Left cardiac atrium (tissue), 4 donors: ENCODE data around the gene GRWD1. TPM values are rescaled to one million over a fixed set of nuclear protein-coding genes. Genes with fewer than 3 reads are reported as not detected.

ENCODE experiments used
- ATAC-seq, 2 donors: fragments of 200-7000 bp; cut with Tn5 transposase; one replicate each; pipeline ENCODE4 v1.9.1; 2020; ENCODE audit warnings: mild to moderate bottlenecking in 2 of 2, moderate library complexity in 2 of 2
- DNase-seq: peaks from one replicate; pipeline ENCODE4 v3.0.0-alpha.2; 2020
- intact Hi-C, 2 donors: fragments of 100-400 bp; cut with DNase I; formaldehyde crosslinking; loops; one replicate each; pipeline versions ENCODE4 v1.14.1 to v1.15.1; 2022 to 2023
- total RNA-seq, 2 donors: library from RNA; stranded (reverse); fragmentation: NEBNext Ultra II Directional; extraction: Animal tissue kit (Norgen Biotek cat#: 25700); gene quantifications; one replicate each; pipeline ENCODE4 v1.2.1, GENCODE V29; 2021
- donor health status: DM: no; HTN: yes; CAD: no.
- donor health status: DM: no; HTN: yes; CAD: no; lungs with severe emphysema.
- donor health status: DM: yes; HTN: yes; CAD: no.
- donor health status: Dilated cardiomyopathy.

Gene GRWD1
- total RNA-seq, 2 donors from 2014 or later = 18.1 to 24.9 TPM

DNA sequence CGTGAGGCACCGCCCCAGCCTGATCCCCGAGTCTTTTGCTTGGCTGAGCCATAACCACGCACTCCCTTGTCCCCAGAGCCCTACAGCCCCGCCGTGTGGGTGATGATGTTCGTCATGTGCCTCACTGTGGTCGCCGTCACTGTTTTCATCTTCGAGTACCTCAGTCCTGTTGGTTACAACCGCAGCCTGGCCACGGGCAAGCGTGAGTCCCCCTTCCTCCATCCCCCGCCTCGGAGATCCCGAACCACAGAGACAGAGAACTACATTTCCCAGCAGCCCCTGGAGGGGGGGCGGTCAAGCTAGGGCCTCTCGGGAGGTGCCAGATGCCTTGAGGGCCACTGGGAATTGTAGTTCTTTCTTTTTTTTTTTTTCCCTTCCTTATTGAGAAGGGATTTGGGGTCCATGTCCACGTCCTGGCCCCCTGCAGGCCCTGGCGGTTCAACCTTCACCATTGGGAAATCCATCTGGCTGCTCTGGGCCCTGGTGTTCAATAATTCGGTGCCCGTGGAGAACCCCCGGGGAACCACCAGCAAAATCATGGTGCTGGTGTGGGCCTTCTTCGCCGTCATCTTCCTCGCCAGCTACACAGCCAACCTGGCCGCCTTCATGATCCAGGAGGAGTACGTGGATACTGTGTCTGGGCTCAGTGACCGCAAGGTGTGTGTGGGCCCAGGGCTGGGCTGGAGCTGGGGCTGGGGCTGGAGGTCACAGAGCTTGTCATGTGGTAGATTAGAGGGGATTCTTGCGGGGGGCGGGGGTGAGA, 26.4 kb upstream of the GRWD1 start:
- DNase-seq = peak; percentile 52
- intact Hi-C loops = no loop called here
- ATAC-seq = peak; percentile 33 to 58

DNA sequence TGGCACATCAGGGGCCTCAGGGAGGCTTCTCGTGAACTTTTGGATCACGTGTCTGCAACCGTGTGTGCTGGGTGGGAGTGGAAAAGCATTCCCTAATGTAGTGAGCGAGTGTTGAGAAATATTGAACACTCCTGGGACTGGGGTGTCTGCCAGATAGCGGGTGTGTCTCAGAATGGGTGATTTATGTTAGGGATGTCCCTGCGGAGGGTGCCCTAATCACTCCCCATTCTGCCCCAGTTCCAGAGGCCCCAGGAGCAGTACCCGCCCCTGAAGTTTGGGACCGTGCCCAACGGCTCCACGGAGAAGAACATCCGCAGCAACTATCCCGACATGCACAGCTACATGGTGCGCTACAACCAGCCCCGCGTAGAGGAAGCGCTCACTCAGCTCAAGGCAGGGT, 24.2 kb upstream of the GRWD1 start:
- intact Hi-C loops = no loop called here
- peak in 1 of 2 donors; percentile 24 for ATAC-seq
- DNase-seq = no peak

DNA sequence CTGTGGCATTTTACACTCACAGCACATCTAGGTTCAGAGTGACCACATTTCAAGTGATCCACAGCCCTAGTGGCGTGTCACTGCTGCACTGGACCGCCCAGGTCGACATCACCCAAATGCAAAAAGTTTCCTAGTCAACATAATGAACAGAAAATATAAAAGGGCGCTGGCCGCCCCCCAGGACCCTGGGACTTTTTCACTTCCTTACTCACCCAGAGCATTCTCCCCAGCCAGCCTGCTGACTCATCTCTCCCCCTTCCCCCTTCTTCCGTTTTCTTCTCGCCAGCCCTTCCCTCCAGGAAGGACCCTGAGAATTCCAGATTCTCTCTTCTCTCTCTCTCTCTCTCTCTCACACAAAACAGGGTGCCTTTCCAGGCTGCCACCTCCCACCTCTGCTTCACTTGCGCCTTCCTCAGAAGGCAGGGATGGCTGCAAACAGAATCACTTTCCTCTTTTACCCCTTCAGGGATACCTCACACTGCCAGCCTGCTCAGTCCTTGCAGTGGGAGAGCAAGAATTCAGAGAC, 21.0 kb upstream of the GRWD1 start:
- intact Hi-C loops = no loop called here
- ATAC-seq = peak; percentile 55 to 75
- DNase-seq = no peak

DNA sequence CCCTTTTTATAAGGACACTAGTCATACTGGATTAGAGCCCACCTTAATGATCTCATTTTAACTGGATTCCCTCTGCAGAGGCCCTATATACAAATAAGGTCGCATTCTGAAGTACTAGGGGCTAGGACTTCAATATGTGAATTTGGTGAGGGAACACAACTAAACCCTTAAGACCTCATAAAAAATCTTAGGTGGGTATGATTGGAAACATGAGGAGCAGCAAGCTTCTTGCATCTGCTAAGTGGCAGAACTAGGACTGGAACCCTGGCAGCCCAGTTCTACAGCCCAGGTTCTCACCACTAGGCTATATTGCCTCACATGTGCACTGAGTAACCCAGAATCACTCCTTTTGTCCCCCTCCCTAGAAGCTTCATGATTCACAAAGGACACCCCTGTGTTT, 17.1 kb upstream of the GRWD1 start:
- intact Hi-C loops = no loop called here
- ATAC-seq = no peak
- DNase-seq = no peak

DNA sequence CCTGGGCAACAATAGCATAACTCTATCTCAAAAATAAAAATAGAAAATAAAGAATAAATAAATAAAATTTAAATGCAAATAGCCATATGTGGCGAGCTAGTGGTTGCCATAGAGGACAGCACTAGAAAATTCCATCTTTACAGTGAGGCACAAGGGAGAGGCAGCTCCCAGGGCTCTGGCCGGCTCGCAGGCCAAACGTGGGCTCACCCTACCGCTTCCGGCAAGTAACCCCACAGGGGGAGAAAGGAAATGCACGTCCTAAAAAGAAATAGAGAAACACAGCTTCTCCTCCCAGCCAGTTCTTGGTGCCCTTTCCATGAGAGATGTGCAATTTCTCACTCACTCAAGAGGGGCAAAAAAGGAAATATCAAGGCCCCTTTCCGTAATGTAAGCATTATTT, 12.4 kb upstream of the GRWD1 start:
- intact Hi-C loops = no loop called here
- DNase-seq = no peak
- no peak for ATAC-seq

DNA sequence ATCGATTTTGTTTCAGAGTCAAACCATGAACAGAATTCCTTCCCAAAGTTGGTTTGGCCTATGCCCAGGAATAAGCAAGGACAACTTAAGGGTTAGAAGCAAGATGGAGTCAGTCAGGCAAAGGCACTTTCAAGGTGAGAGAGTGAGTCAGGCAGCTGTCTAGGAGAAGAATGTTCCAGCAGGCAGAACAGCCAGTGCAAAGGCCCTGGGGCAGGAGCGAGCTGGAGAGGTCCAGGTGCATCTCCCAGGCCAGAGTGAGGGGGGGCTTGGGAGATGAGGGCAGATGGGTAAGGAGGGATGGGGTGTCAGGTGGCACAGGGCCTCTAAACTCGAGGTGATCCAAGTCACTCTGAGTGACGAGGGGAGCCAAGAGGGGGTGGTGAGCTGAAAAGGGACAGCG, 9.2 kb upstream of the GRWD1 start:
- DNase-seq = no peak
- ATAC-seq = no peak
- intact Hi-C loops = no loop called here

DNA sequence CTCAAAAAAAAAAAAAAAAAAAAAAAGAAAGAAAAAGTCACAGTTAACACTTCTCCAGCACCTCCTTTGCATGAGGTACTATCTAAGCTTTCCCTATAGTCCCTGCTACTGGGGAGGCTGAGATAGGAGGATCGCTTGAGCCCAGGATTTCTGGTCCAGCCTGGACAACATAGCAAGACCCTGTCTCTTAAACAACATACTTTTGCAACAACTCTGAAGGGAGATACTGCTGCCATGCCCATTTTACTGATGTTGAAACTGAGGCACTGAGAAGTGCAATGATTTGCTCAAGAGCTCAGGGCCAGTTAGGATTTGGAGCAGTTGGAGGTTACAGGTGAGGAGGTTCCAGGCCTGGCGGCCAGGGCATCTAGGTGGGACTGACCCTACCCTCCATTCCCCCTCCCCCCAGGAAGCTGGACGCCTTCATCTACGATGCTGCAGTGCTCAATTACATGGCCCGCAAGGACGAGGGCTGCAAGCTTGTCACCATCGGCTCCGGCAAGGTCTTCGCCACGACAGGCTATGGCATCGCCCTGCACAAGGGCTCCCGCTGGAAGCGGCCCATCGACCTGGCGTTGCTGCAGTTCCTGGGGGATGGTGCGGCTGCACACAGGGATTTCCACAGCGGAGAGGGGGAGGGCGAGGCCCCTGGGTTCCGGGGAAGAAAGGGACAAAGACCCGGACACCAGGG, 4.3 kb upstream of the GRWD1 start:
- DNase-seq (no peak), ATAC-seq (no peak)
- intact Hi-C loops = no loop called here

DNA sequence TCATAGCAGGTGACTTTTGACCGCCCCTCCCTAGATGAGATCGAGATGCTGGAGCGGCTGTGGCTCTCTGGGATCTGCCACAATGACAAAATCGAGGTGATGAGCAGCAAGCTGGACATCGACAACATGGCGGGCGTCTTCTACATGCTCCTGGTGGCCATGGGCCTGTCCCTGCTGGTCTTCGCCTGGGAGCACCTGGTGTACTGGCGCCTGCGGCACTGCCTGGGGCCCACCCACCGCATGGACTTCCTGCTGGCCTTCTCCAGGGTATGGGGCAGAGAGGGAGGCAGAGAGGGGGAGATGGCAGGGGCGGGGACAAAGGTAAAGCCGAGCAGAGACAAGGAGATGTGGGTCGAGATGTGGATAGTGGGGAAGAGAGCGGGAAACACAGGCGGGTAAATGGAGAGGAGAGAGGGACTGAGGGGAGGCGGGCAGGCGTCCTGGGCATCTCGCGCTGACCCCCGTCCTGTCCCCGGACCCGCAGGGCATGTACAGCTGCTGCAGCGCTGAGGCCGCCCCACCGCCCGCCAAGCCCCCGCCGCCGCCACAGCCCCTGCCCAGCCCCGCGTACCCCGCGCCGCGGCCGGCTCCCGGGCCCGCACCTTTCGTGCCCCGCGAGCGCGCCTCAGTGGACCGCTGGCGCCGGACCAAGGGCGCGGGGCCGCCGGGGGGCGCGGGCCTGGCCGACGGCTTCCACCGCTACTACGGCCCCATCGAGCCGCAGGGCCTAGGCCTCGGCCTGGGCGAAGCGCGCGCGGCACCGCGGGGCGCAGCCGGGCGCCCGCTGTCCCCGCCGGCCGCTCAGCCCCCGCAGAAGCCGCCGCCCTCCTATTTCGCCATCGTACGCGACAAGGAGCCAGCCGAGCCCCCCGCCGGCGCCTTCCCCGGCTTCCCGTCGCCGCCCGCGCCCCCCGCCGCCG, 3.4 kb upstream of the GRWD1 start:
- no peak for DNase-seq
- intact Hi-C loops = no loop called here

DNA sequence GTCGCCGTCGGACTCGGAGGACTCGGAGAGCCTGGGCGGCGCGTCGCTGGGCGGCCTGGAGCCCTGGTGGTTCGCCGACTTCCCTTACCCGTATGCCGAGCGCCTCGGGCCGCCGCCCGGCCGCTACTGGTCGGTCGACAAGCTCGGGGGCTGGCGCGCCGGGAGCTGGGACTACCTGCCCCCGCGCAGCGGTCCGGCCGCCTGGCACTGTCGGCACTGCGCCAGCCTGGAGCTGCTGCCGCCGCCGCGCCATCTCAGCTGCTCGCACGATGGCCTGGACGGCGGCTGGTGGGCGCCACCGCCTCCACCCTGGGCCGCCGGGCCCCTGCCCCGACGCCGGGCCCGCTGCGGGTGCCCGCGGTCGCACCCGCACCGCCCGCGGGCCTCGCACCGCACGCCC, 2.5 kb upstream of the GRWD1 start:
- ATAC-seq (no peak), DNase-seq (no peak)
- intact Hi-C loops = no loop called here

More for the DNA sequence above, 3.4 kb upstream of the GRWD1 start:
- ATAC-seq = no peak

DNA sequence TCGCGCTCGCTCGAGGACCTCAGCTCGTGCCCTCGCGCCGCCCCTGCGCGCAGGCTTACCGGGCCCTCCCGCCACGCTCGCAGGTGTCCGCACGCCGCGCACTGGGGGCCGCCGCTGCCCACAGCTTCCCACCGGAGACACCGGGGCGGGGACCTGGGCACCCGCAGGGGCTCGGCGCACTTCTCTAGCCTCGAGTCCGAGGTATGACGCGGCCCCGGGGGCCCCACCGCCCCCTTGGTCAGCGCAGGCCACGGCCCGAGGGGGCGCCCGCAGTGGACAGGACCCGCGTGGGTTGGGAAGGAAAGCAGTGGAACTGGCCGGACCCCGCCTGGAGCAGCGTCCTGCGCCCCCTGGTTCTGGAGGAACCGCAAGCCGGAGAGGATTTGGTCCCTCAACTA, 2.1 kb upstream of the GRWD1 start:
- ATAC-seq (no peak), DNase-seq (no peak)
- intact Hi-C loops = no loop called here

DNA sequence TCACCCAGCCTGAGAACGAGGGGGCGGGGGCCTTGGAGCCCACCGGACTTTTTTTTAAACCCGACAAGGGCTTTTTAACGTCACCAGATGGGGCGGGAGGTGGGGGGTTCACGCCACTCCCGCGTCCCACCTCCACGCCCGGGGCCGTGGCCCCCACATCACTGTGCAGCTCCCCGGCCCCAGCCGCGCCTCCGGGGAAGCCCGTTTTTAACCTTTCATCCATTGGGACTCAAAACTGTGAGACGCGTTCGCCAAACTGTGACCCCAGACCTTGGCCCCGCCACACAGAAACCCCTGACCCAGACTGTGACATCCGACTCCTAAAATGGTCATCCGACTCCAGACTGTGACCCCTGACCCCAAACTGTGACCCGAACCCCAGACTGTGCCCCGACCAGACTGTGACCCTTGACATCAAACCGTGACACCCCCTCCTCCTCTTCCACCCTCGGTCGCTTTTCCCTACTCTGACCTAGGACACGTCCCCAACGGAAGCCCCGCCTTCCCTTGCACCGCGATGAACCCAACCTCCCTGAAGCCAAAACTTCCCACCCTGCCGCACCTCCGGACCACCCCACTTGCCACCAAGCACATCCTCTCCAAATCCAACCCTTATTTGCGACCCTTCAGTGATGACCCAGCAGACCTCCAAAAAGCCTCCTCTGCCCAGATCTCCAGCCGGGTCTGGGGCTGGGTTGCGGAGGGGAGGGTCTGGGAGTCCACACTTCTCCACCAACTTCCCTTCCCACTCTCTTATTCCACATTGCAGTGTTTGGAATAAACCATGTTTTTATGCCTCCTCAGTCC, 1.5 kb upstream of the GRWD1 start:
- ATAC-seq (no peak), DNase-seq (no peak)
- intact Hi-C loops = no loop called here

DNA sequence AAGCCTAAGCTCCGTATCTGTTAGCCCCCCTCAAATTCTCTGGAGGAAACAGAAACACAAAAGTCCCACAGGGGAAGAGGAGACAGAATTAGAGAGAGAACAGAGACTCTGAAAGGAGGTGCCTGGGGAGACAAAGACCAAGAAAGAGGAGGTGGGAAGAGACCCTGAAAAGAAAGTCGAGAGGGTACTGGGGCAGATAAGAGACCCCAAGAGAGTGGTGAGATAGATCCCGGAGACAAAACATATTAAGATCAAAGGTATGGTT, 915 bp upstream of the GRWD1 start:
- ATAC-seq = no peak

DNA sequence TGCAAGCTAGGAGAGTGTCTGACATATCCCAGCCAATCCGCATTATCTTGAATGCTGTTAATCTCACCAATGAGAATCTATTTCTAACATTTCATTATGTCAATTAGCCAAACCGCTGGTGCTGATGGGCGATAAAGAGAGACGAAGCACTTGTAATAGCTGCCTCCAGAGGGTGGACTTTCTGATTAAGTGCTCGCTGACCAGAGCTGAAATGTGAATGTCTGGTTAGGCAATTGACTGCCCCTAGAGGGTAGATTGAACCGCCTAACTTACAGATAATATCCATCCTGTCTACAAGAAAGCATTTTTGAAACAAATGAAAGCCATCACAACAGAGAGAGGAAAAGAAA, 552 bp upstream of the GRWD1 start:
- peak; percentile 73 to 83 for ATAC-seq
- intact Hi-C loops = no loop called here
- DNase-seq = no peak

More for the DNA sequence above, 915 bp upstream of the GRWD1 start:
- no peak for DNase-seq
- intact Hi-C loops = no loop called here

DNA sequence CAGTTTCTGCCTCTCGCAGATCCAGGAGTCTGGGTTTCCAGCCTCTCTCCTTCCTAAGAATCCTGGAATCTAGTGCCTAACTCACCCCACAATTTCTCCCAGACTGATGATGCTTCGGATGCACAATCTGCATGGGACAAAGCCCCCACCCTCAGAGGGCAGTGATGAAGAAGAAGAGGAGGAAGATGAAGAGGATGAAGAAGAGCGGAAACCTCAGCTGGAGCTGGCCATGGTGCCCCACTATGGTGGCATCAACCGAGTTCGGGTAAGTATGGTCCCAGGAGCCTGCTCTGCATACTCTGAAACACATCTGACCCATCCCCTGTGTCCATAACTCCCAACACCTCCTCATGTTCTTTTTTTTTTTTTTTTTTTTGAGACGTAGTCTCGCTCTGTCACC, 796 bp downstream of the GRWD1 start:
- intact Hi-C loops = no loop called here
- no peak for DNase-seq
- no peak for ATAC-seq

DNA sequence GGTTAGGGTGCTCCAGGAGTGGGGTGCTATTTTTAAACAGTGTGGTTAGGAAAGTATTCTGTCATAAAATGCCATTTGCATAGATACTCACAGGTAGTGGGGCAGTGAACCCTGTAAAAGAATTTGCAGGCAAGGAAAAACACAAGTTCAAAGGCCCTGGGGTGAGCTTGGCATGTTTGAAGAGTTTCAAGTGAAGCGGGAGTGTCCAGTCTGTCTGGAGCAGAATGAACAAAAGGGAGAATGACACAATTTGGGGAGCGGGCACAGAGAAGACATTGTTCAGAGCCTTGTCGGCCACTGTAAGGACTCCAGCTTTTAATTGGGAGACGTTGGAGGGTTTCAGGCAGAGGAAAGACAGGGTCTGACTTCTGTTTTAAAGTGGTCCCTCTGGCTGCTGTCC, 2.8 kb downstream of the GRWD1 start:
- no peak for ATAC-seq
- intact Hi-C loops = no loop called here
- DNase-seq = no peak

DNA sequence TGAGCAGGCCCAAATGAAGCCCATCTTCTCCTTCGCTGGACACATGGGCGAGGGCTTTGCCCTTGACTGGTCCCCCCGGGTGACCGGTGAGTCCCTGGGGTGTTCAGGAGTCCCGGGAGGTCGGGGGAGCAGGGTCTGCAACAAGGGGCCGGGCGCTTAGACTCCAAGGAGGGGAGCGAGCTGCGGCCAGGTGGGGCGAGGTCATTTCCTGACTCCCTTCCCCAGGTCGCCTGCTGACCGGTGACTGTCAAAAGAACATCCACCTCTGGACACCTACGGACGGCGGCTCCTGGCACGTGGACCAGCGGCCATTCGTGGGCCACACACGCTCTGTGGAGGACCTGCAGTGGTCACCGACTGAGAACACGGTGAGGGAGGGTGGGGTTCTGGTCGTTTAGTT, 4.7 kb downstream of the GRWD1 start:
- intact Hi-C loops = no loop called here

DNA sequence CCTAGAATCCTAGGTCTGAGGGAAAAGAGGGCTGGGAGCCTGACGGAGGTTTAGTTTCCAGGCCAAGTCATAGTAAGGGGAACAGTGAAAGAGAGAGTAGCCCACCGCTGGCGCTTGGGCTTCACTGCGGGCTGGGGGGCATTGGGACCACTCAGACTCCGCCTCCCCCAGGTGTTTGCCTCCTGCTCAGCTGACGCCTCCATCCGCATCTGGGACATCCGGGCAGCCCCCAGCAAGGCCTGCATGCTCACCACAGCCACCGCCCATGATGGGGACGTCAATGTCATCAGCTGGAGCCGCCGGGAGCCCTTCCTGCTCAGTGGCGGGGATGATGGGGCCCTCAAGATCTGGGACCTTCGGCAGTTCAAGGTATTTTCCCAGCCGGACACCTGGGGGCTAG, 5.1 kb downstream of the GRWD1 start:
- ATAC-seq = no peak
- intact Hi-C loops = no loop called here

More for the DNA sequence above, 4.7 kb downstream of the GRWD1 start:
- no peak for DNase-seq
- no peak for ATAC-seq

DNA sequence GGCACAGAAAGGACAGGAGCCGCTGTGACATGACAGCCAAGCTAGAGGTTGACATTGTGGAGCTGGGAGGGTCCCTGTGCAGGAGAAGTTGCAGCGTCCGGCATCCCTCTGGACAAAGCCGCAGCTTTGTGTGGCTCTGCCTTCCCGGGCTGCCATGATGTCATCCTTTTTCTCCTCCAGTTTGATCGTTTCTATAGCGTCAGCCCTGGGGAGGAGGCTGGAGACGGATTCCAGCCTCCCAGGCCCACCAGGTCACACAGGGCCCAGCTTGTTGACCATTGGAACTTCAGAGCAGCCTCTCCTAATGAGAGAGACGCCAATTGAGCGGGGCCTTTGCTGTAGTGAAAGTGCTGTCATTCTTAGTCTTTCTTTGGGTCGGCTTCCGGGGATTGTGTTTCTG, 5.8 kb downstream of the GRWD1 start:
- DNase-seq = no peak
- intact Hi-C loops = no loop called here
- no peak for ATAC-seq

More for the DNA sequence above, 5.1 kb downstream of the GRWD1 start:
- no peak for DNase-seq
